Lung (tissue), 12 donors: Measurements from ENCODE around the gene HTR2B. TPM values are rescaled to one million over a fixed set of nuclear protein-coding genes. Genes with fewer than 3 reads are reported as not detected.
A peak's percentile ranks its signal among the peaks of the same experiment; 100 is the strongest.

Experiments used
- ATAC-seq: fragments of 200-7000 bp; cut with Tn5 transposase; one replicate; pipeline ENCODE4 v1.9.1; 2020; ENCODE audit warnings: moderate number of reproducible peaks; ENCODE audit not compliant: insufficient read depth, low FRiP score
- DNase-seq, 3 donors: peaks; one replicate each; pipeline ENCODE4 v3.0.0-alpha.2; 2013 to 2017
- H3K27ac ChIP-seq, 2 donors: one replicate each; pipeline ENCODE4 v1.5.1; 2013; ENCODE audit warnings: mild to moderate bottlenecking in 2 of 2, moderate library complexity in 2 of 2, control low read depth in 1 of 2, inconsistent platforms in 1 of 2, low read depth in 1 of 2, low read length in 1 of 2
- H3K27me3 ChIP-seq, 3 donors: one replicate each; pipeline ENCODE4 v1.5.1; 2013; ENCODE audit warnings: low read length in 2 of 3; ENCODE audit not compliant: control insufficient read depth in 3 of 3, insufficient read depth in 3 of 3
- H3K36me3 ChIP-seq, 4 donors: one replicate each; pipeline ENCODE4 v1.5.1; 2013; ENCODE audit warnings: low read length in 4 of 4, mild to moderate bottlenecking in 1 of 4, moderate library complexity in 1 of 4; ENCODE audit not compliant: control insufficient read depth in 4 of 4, insufficient read depth in 4 of 4
- H3K4me1 ChIP-seq, 5 donors: one replicate each; pipeline ENCODE4 v1.5.1; 2013; ENCODE audit warnings: low read length in 5 of 5, mild to moderate bottlenecking in 2 of 5, moderate library complexity in 1 of 5; ENCODE audit not compliant: control insufficient read depth in 5 of 5, insufficient read depth in 5 of 5
- H3K4me3 ChIP-seq: one replicate; pipeline ENCODE4 v1.5.1; 2013; ENCODE audit warnings: mild to moderate bottlenecking, control low read depth, moderate library complexity
- H3K9ac ChIP-seq, 2 donors: one replicate each; pipeline ENCODE4 v1.5.1; 2013; ENCODE audit warnings: low read length in 2 of 2, control low read depth in 1 of 2; ENCODE audit not compliant: insufficient read depth in 1 of 2
- H3K9me3 ChIP-seq, 4 donors: one replicate each; pipeline ENCODE4 v1.5.1; 2013; ENCODE audit warnings: low read length in 3 of 4, mild to moderate bottlenecking in 1 of 4, moderate library complexity in 1 of 4; ENCODE audit not compliant: control insufficient read depth in 4 of 4, insufficient read depth in 3 of 4
- CTCF ChIP-seq: IDR thresholded peaks from 2 replicates; pipeline ENCODE4 v1.5.1; 2012; ENCODE audit warnings: mild to moderate bottlenecking; ENCODE audit errors: control extremely low read depth, extremely low read depth
- WGBS, 2 donors: extraction: QIAGEN DNeasy Blood & Tissue Kit; methylation state at CpG; one replicate each; pipeline ENCODE4 v1.1.7; 2013; 5-methylcytosine and 5-hydroxymethylcytosine counted together
- polyA plus RNA-seq, 2 donors: library from polyadenylated mRNA; stranded (reverse); fragments of 200-250 nt; gene quantifications; one replicate each; pipeline ENCODE4 v1.2.1, GENCODE V29; 2013
- total RNA-seq, 2 donors: library from RNA; depleted of rRNA in 1 of 2; stranded (reverse); fragments of >200 nt in 1 of 2; gene quantifications; one replicate each; pipeline ENCODE4 v1.2.1, GENCODE V29; 2014 to 2021
- donor health status: control.
- donor health status: control.
- donor health status: Bipolar disorder and iron deficiency.
- donor health status: healthy.
- donor health status: DM: yes; HTN: yes; CAD: no.

Gene HTR2B
- total and polyA plus RNA-seq, 4 donors = 0.09 to 0.31 (median 0.16) TPM

- no peak for TF ChIP-seq CTCF
- Histone ChIP-seq H3K27me3 (no peaks in the 10 kb centered on the region), H3K4me1 (peaks cover 0 to 6% (median 0%) of the 10 kb centered on the region in 5 donors), H3K27ac (no peak overlapping the region), H3K9ac (no peak overlapping the region), H3K4me3 (no peak overlapping the region), H3K9me3 (no peaks in the 10 kb centered on the region), H3K36me3 (peaks cover 0 to 5% (median 4%) of the 10 kb centered on the region in 4 donors)
- ATAC-seq (no peak), DNase-seq (no peak)
- 75 to 87% methylated on average over 4 of the region's 4 CpGs for WGBS, 2 donors
Measured at GRCh38 chr2:231117922-231118613, 6.8 kb downstream of the HTR2B start.

- Histone ChIP-seq H3K4me3 (no peak overlapping the region), H3K9me3 (no peaks in the 10 kb centered on the region), H3K9ac (no peak overlapping the region), H3K4me1 (peaks cover 0 to 2% (median 0%) of the 10 kb centered on the region in 5 donors), H3K36me3 (peaks cover 0 to 6% (median 4%) of the 10 kb centered on the region in 4 donors), H3K27ac (no peak overlapping the region), H3K27me3 (no peaks in the 10 kb centered on the region)
- no peak for TF ChIP-seq CTCF
- 46 to 54% methylated on average over 1 of the region's 1 CpG for WGBS, 2 donors
- DNase-seq = no peak
- no peak for ATAC-seq
Measured at GRCh38 chr2:231117148-231117547, 7.7 kb downstream of the HTR2B start.

- DNase-seq (no peak), ATAC-seq (no peak)
- H3K36me3 ChIP-seq = peaks cover 0 to 6% (median 4%) of the 10 kb centered on the region in 4 donors
- no peak overlapping the region for H3K4me3 ChIP-seq
- no peak overlapping the region for H3K27ac ChIP-seq
- H3K9me3 ChIP-seq = no peaks in the 10 kb centered on the region
- no peak overlapping the region for H3K9ac ChIP-seq
- H3K27me3 ChIP-seq = no peaks in the 10 kb centered on the region
- 84 to 91% methylated on average over 2 of the region's 2 CpGs for WGBS, 2 donors
- no peak for TF ChIP-seq CTCF
- H3K4me1 ChIP-seq = peaks cover 0 to 5% (median 2%) of the 10 kb centered on the region in 5 donors
Measured at GRCh38 chr2:231115651-231116050, 9.2 kb downstream of the HTR2B start.

GRCh38 chr2:231113489-231113888 is 11.4 kb downstream of the HTR2B start:
- ATAC-seq (no peak), DNase-seq (no peak)
- Histone ChIP-seq H3K27me3 (no peaks in the 10 kb centered on the region), H3K9ac (peak overlapping the region in 1 of 2 donors; percentile 23), H3K27ac (no peak overlapping the region), H3K36me3 (peaks cover 9 to 15% (median 10%) of the 10 kb centered on the region in 4 donors), H3K9me3 (no peaks in the 10 kb centered on the region), H3K4me3 (no peak overlapping the region), H3K4me1 (peaks cover 0 to 9% (median 3%) of the 10 kb centered on the region in 5 donors)
- WGBS, 2 donors = 94 to 98% methylated on average over 5 of the region's 5 CpGs
- no peak for TF ChIP-seq CTCF
